ENCODE results near the gene ANXA4. TPM values are rescaled to one million over a fixed set of nuclear protein-coding genes. Genes with fewer than 3 reads are reported as not detected.
"Not testable (repeated sequence)": the region's sequence is repeated elsewhere in the genome, so short reads cannot be mapped to it uniquely, and the experiment has no call there.

The ANXA4 gene
- total and polyA plus RNA-seq, 5 experiments from 2014 or later = 2.9 to 15.8 (median 8.0) TPM

- H3K36me3 Mint-ChIP-seq = no peaks in the 10 kb centered on the region
These were observed 17.3 kb upstream of the ANXA4 start for GRCh38 chr2:69724540-69725159.

GRCh38 chr2:69725706-69726360 lies 16.1 kb upstream of the ANXA4 start:
- Mint-ChIP-seq H3K36me3 (no peaks in the 10 kb centered on the region), H3K4me3 (no peak overlapping the region), H3K4me1 (peaks cover 3 to 10% (median 7%) of the 10 kb centered on the region in 4 donors), H3K27ac (no peak overlapping the region), H3K27me3 (no peaks in the 10 kb centered on the region), H3K9me3 (no peaks in the 10 kb centered on the region)
- ATAC-seq (no peak), DNase-seq (no peak)
- POLR2A ChIA-PET = interaction anchor here (0.5 to 1.0 kb wide), 2 partner anchors 98 to 360 kb away, joined by 3 to 5 read pairs; no protein-coding TSS in a partner anchor

More at GRCh38 chr2:69724540-69725159, 17.3 kb upstream of the ANXA4 start:
- DNase-seq (peak; percentile 60 to 89 (median 79)), ATAC-seq (peak; percentile 75 to 94)
- H3K4me3 Mint-ChIP-seq = peak overlapping the region in 9 of 10 donors; percentile 17 to 71 (median 55)
- H3K9me3 Mint-ChIP-seq = no peaks in the 10 kb centered on the region
- H3K27me3 Mint-ChIP-seq = no peaks in the 10 kb centered on the region
- POLR2A ChIA-PET = interaction anchor here (0.8 to 1.2 kb wide), 5 partner anchors 17 to 361 kb away, joined by 3 to 5 read pairs (median 4); partner anchors contain the start of genes ANXA4 and MXD1
- H3K4me1 Mint-ChIP-seq = peaks cover 4 to 8% (median 6%) of the 10 kb centered on the region in 4 donors
- peak overlapping the region in 1 of 10 donors; percentile 43 for H3K27ac Mint-ChIP-seq

- no peaks in the 10 kb centered on the region for H3K9me3 Mint-ChIP-seq
- H3K4me1 Mint-ChIP-seq = peaks cover 3 to 25% (median 7%) of the 10 kb centered on the region in 4 donors
- POLR2A ChIA-PET = no interaction called here
- H3K4me3 Mint-ChIP-seq = no peak overlapping the region
- DNase-seq (no peak), ATAC-seq (no peak)
- H3K27me3 Mint-ChIP-seq = no peaks in the 10 kb centered on the region
- no peaks in the 10 kb centered on the region for H3K36me3 Mint-ChIP-seq
- H3K27ac Mint-ChIP-seq = no peak overlapping the region
These were observed 12.7 kb upstream of the ANXA4 start for GRCh38 chr2:69729266-69729665.

DNA sequence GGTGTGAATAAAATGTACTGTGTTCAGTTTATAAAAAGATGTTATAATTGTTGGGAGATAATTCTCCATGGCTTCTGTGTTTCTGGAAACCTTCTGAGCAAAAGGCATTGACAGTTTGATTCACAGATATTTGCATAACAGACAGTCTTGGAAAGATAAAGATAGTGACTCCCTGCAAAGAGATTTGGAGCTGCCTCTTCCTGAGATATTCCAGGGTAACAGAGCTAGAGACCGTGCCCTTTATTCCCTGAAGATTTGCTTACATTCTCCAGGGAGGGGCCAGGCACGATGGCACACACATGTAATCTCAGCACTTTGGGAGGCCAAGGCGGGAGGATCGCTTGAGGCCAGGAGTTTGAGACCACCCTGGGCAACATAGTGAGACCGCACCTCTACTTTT lies 12.2 kb upstream of the ANXA4 start:
- POLR2A ChIA-PET = no interaction called here
- no peak for DNase-seq
- no peaks in the 10 kb centered on the region for H3K27me3 Mint-ChIP-seq
- H3K27ac Mint-ChIP-seq = no peak overlapping the region
- no peak overlapping the region for H3K4me3 Mint-ChIP-seq
- no peak for ATAC-seq
- H3K9me3 Mint-ChIP-seq = no peaks in the 10 kb centered on the region
- H3K36me3 Mint-ChIP-seq = no peaks in the 10 kb centered on the region
- peaks cover 2 to 21% (median 2%) of the 10 kb centered on the region in 4 donors for H3K4me1 Mint-ChIP-seq

- no peaks in the 10 kb centered on the region for H3K27me3 Mint-ChIP-seq
- H3K4me3 Mint-ChIP-seq = peak overlapping the region in 1 of 10 donors; percentile 26
- no peaks in the 10 kb centered on the region for H3K36me3 Mint-ChIP-seq
- no peak for ATAC-seq
- DNase-seq = no peak
- H3K27ac Mint-ChIP-seq = no peak overlapping the region
- POLR2A ChIA-PET = interaction anchor here (0.6 to 1.2 kb wide), 4 partner anchors 62 to 99 kb away, joined by 3 read pairs; partner anchors contain the start of gene GMCL1
- H3K9me3 Mint-ChIP-seq = no peaks in the 10 kb centered on the region
- peaks cover 0 to 19% (median 0%) of the 10 kb centered on the region in 4 donors for H3K4me1 Mint-ChIP-seq
These were observed 10.6 kb upstream of the ANXA4 start for GRCh38 chr2:69731147-69731970.

DNA sequence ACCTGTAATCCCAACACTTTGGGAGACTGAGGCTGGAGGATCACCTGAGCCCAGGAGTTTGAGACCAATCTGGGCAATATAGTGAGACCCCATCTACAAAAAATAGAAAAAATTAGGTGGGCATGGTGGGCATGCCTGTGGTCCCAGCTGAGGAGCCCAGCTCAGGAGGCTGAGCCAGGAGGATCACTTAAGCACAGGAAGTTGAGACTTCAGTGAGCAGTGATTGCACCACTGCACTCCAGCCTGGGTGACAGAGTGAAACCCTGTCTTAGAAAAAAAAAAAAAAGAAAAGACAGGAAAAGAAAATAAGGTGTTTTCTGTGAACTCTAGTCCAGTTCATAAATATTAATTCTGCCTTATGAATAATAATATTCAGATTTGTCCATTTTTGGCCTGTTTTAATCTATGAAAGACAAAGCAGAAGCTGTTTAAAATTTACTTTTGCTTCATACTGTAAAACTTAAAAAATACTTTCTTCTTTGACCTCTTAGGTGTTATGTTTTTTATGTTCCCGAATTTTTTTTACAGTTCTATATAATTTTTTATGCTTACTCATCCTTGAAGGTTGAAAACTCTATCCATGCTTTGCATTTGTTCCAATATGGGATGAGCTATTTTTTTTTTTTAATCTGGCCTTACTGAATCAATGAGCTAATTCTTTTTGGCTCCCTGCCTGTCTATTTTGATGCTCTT lies 8.4 kb upstream of the ANXA4 start:
- Mint-ChIP-seq H3K27me3 (no peaks in the 10 kb centered on the region), H3K4me3 (no peak overlapping the region), H3K27ac (no peak overlapping the region), H3K9me3 (no peaks in the 10 kb centered on the region), H3K4me1 (peaks cover 0 to 19% (median 0%) of the 10 kb centered on the region in 4 donors), H3K36me3 (no peaks in the 10 kb centered on the region)
- ATAC-seq (no peak), DNase-seq (no peak)
- POLR2A ChIA-PET = no interaction called here

GRCh38 chr2:69734035-69734611 lies 7.8 kb upstream of the ANXA4 start:
- H3K27me3 Mint-ChIP-seq = no peaks in the 10 kb centered on the region
- H3K36me3 Mint-ChIP-seq = no peaks in the 10 kb centered on the region
- POLR2A ChIA-PET = no interaction called here
- peaks cover 0 to 19% (median 0%) of the 10 kb centered on the region in 4 donors for H3K4me1 Mint-ChIP-seq
- DNase-seq = no peak
- H3K9me3 Mint-ChIP-seq = no peaks in the 10 kb centered on the region
- no peak overlapping the region for H3K4me3 Mint-ChIP-seq
- H3K27ac Mint-ChIP-seq = no peak overlapping the region
- ATAC-seq = no peak

DNA sequence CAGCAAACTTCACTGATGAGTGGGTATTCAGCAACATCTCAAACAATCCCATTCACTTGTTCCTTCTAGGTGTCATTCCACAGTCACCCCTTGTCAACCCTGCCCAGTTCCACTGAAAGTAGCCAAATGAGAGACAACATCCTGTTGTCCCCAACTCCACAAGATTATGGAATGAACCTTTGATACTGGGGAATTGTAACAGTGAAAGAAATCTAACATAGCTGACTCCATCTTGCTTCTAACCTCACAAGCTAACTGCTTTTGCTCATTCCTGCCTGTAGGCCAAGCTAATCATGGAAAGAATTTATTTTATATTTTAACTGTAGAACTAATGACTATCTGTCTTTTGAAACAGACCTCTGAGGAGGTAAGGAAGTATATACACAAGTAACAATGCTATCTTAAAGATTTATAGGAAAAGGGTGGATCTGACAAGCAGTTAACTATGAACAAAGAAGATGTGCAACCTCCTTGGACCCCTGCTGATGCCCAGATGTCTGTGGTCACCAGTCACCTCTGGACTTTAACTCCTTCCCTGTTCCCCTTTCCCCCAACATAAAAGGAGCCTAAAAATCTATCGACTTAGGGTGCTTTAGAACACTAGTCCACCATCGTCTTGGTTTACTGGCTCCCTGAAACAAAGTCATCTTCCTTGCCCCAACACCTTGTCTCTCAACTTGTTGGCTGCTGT lies 6.9 kb upstream of the ANXA4 start:
- H3K36me3 Mint-ChIP-seq = no peaks in the 10 kb centered on the region
- no peaks in the 10 kb centered on the region for H3K9me3 Mint-ChIP-seq
- no peaks in the 10 kb centered on the region for H3K27me3 Mint-ChIP-seq
- ATAC-seq (no peak), DNase-seq (no peak)
- no peak overlapping the region for H3K27ac Mint-ChIP-seq
- no peak overlapping the region for H3K4me3 Mint-ChIP-seq
- peaks cover 0 to 19% (median 0%) of the 10 kb centered on the region in 4 donors for H3K4me1 Mint-ChIP-seq
- POLR2A ChIA-PET = no interaction called here

DNA sequence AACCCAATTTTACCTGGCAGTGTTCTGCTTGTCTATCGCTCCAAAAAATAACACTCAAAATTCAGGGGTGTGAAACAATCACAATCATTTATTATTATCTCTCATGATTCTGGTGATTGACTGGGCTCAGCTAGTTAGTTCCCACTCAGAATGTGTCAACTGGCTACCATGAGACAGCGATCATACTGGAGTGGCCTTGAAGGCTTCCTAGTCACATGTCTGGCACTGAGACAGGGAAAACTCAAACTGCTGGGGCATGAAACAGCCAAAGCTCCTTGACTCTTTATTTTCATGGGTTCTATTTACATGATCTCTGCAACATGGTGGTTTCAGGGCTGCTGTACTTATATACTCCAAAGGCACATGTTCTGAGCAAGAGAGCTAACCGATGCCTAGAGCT lies 6.2 kb upstream of the ANXA4 start:
- no peaks in the 10 kb centered on the region for H3K36me3 Mint-ChIP-seq
- POLR2A ChIA-PET = interaction anchor here (0.6 kb wide), 1 partner anchor 67 kb away, joined by 6 read pairs; no protein-coding TSS in a partner anchor
- ATAC-seq = no peak
- DNase-seq = no peak
- no peaks in the 10 kb centered on the region for H3K9me3 Mint-ChIP-seq
- H3K27me3 Mint-ChIP-seq = no peaks in the 10 kb centered on the region
- no peak overlapping the region for H3K4me3 Mint-ChIP-seq
- H3K27ac Mint-ChIP-seq = no peak overlapping the region
- H3K4me1 Mint-ChIP-seq = peaks cover 0 to 16% (median 0%) of the 10 kb centered on the region in 4 donors

GRCh38 chr2:69738149-69738548 lies 3.8 kb upstream of the ANXA4 start:
- ATAC-seq, H3K9me3 Mint-ChIP-seq, H3K27me3 Mint-ChIP-seq, H3K4me3 Mint-ChIP-seq, H3K27ac Mint-ChIP-seq, POLR2A ChIA-PET, H3K36me3 Mint-ChIP-seq, DNase-seq: not testable (repeated sequence)
- peaks cover 3 to 18% (median 13%) of the 10 kb centered on the region in 4 donors for H3K4me1 Mint-ChIP-seq

- no peaks in the 10 kb centered on the region for H3K9me3 Mint-ChIP-seq
- DNase-seq = no peak
- no peak for ATAC-seq
- no peaks in the 10 kb centered on the region for H3K36me3 Mint-ChIP-seq
- H3K27me3 Mint-ChIP-seq = peaks cover 0 to 2% (median 0%) of the 10 kb centered on the region in 5 donors
- POLR2A ChIA-PET = interaction anchor here (0.6 to 0.7 kb wide), 5 partner anchors 147 to 451 kb away, joined by 3 to 5 read pairs (median 5); no protein-coding TSS in a partner anchor
- H3K4me1 Mint-ChIP-seq = peaks cover 3 to 30% (median 14%) of the 10 kb centered on the region in 4 donors
- peak overlapping the region in 1 of 10 donors; percentile 94 for H3K27ac Mint-ChIP-seq
- peak overlapping the region in 6 of 10 donors; percentile 87 to 98 (median 91) for H3K4me3 Mint-ChIP-seq
These were observed 1.4 kb upstream of the ANXA4 start for GRCh38 chr2:69740502-69740951.

Measured in naive thymus-derived CD8-positive, alpha-beta T cell (primary cell).